ENCODE data around the gene POLA1.

POLA1 gene

DNA sequence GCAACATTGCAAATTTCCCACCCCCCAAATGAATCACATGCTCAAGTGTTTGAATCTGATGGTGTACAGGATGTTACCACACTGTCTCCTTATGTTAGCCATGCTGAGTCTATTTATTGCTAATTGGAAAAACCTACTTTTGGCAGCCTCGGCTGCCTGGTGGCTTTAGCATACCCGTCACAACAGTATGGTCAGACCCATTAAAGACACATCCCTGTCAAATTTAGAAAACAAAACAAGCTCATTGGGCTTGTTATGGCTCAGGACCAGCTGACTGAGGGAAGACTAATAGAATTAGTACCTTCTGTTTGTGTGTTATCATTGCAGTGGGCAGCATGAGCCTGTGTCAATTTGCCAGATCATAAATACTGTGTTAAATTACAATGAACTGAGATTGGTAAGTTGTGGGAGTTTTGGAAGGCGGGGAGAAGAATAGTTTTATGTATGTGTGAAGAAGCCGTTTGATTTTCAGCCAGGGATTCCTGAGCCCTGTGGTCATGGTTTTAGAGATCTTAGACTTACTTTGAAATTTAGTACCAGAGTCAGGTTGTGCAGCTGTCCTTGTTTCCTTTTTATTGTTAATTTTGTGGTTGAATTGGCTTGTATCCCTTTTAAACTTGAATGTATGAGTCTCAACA, 66.8 kb downstream of the POLA1 start:
- Histone ChIP-seq H2AFZ (no peak overlapping the region), H3K4me2 (ENCODE audit: low read length) (no peak overlapping the region), H3K27ac (no peak overlapping the region), H3K79me2 (no peaks in the 10 kb centered on the region), H3K36me3 (ENCODE audit: control insufficient read depth, insufficient read depth, low read length) (no peaks in the 10 kb centered on the region), H3K4me1 (no peaks in the 10 kb centered on the region), H3K27me3 (ENCODE audit: control insufficient read depth, insufficient read depth, low read length) (no peaks in the 10 kb centered on the region), H3K9ac (no peak overlapping the region), H3K9me3 (ENCODE audit: control insufficient read depth, low read length) (no peaks in the 10 kb centered on the region), H3K4me3 (ENCODE audit: low read depth, low read length) (no peak overlapping the region)
- TF ChIP-seq, protein P1, sequence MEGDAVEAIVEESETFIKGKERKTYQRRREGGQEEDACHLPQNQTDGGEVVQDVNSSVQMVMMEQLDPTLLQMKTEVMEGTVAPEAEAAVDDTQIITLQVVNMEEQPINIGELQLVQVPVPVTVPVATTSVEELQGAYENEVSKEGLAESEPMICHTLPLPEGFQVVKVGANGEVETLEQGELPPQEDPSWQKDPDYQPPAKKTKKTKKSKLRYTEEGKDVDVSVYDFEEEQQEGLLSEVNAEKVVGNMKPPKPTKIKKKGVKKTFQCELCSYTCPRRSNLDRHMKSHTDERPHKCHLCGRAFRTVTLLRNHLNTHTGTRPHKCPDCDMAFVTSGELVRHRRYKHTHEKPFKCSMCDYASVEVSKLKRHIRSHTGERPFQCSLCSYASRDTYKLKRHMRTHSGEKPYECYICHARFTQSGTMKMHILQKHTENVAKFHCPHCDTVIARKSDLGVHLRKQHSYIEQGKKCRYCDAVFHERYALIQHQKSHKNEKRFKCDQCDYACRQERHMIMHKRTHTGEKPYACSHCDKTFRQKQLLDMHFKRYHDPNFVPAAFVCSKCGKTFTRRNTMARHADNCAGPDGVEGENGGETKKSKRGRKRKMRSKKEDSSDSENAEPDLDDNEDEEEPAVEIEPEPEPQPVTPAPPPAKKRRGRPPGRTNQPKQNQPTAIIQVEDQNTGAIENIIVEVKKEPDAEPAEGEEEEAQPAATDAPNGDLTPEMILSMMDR (IDR thresholded peaks at IDR 0.05), result no peak

DNA sequence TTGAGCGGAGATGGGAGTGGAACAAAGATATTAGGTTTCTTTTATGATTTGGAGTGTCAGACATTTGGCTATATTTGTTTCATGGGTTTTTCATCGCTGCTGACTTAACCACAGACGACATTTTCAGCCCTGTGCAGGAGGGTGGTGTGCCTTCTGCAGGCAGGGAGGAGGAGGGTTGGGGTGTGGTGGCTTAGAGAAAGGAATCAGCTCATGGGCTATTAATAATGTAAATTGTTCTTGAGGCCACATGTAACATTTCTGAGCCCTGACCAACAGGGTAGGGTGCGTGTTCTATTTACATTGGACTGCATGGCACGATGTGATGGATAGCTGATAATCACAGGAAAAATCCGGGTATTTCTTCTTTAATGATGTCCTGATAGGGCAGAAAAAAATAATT, 67.6 kb downstream of the POLA1 start:
- Histone ChIP-seq H3K79me2 (no peaks in the 10 kb centered on the region), H3K36me3 (ENCODE audit: control insufficient read depth, insufficient read depth, low read length) (no peaks in the 10 kb centered on the region), H3K4me3 (ENCODE audit: low read depth, low read length) (no peak overlapping the region), H3K27ac (no peak overlapping the region), H3K4me1 (no peaks in the 10 kb centered on the region), H2AFZ (no peak overlapping the region), H3K27me3 (ENCODE audit: control insufficient read depth, insufficient read depth, low read length) (no peaks in the 10 kb centered on the region), H3K9me3 (ENCODE audit: control insufficient read depth, low read length) (no peaks in the 10 kb centered on the region), H3K9ac (no peak overlapping the region), H3K4me2 (ENCODE audit: low read length) (no peak overlapping the region)
- TF ChIP-seq, protein P1 (IDR thresholded peaks at IDR 0.05), result no peak

DNA sequence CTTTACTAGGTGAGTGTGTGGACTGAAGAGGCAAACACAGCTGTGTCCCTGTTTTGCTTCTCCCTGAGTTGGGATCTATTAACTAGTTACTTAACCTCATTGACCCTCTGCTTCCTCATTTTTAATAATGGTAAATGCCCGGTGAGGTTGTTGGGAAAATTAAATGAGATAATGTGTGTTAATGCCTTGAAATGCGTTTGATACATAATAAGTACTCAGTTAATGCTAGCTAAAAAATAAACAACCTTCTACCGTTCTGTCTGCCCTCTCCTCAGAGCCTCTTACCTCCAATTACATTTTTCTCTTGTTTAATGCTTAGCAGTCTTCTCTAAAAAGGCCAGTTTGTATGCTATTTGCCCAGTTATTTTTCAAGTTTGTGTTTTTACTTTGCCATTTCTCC, 70.3 kb downstream of the POLA1 start:
- TF ChIP-seq, protein P1 (IDR thresholded peaks at IDR 0.05), result no peak
- no peaks in the 10 kb centered on the region for H3K4me1 ChIP-seq
- no peaks in the 10 kb centered on the region for H3K27me3 ChIP-seq (ENCODE audit: control insufficient read depth, insufficient read depth, low read length)
- H3K4me3 ChIP-seq (ENCODE audit: low read depth, low read length), result no peak overlapping the region
- H2AFZ ChIP-seq, result no peak overlapping the region
- H3K9ac ChIP-seq, result no peak overlapping the region
- H3K79me2 ChIP-seq, result no peaks in the 10 kb centered on the region
- H3K9me3 ChIP-seq (ENCODE audit: control insufficient read depth, low read length), result no peaks in the 10 kb centered on the region
- H3K27ac ChIP-seq, result no peak overlapping the region
- no peak overlapping the region for H3K4me2 ChIP-seq (ENCODE audit: low read length)
- no peaks in the 10 kb centered on the region for H3K36me3 ChIP-seq (ENCODE audit: control insufficient read depth, insufficient read depth, low read length)

DNA sequence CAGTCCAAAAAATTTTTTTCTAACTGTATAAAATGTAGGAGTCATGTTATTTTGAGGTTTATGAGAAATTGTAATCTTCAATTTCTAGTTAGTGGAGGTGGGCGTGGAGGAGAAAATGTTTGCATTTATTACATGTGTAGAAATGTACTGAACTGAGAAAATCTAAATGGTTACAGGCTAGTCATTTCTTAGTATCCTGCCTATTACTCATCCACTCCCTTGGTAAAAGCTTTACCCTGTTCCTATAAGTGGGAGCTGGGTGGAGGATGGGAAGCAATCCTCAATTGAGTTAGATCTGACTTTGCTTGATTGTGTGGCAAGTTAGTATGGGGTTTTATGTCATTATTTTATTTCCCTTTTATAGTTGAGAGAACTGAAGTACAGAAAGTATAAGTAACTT, 73.8 kb downstream of the POLA1 start:
- H3K4me1 ChIP-seq, result no peaks in the 10 kb centered on the region
- no peak overlapping the region for H3K4me3 ChIP-seq (ENCODE audit: low read depth, low read length)
- H3K9ac ChIP-seq, result no peak overlapping the region
- TF ChIP-seq, protein P1 (IDR thresholded peaks at IDR 0.05), result no peak
- H3K36me3 ChIP-seq (ENCODE audit: control insufficient read depth, insufficient read depth, low read length), result no peaks in the 10 kb centered on the region
- H3K27me3 ChIP-seq (ENCODE audit: control insufficient read depth, insufficient read depth, low read length), result no peaks in the 10 kb centered on the region
- no peaks in the 10 kb centered on the region for H3K79me2 ChIP-seq
- no peak overlapping the region for H3K4me2 ChIP-seq (ENCODE audit: low read length)
- no peak overlapping the region for H2AFZ ChIP-seq
- H3K9me3 ChIP-seq (ENCODE audit: control insufficient read depth, low read length), result no peaks in the 10 kb centered on the region
- H3K27ac ChIP-seq, result no peak overlapping the region

DNA sequence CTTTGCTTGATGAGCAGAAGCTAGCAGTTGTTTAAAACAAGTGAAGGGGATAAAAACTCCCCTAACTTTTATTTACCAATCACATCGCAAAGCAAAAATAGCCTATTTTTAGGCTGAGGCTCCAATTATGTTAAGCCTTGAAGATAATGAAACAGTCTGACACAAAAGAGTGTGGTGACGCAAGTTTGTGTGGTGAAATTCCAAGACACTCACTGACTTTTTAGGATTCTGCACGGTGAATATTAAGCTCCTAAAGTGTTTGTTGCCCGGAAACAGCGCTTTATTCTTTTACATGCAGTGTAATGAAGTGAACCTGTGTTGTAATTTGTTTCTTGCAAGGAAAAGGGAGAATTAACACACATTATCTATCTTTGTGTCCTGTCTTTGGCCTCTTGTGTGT, 74.8 kb downstream of the POLA1 start:
- Histone ChIP-seq H3K9ac (no peak overlapping the region), H3K27ac (no peak overlapping the region), H3K9me3 (ENCODE audit: control insufficient read depth, low read length) (no peaks in the 10 kb centered on the region), H2AFZ (no peak overlapping the region), H3K36me3 (ENCODE audit: control insufficient read depth, insufficient read depth, low read length) (no peaks in the 10 kb centered on the region), H3K27me3 (ENCODE audit: control insufficient read depth, insufficient read depth, low read length) (no peaks in the 10 kb centered on the region), H3K79me2 (no peaks in the 10 kb centered on the region), H3K4me1 (no peaks in the 10 kb centered on the region), H3K4me2 (ENCODE audit: low read length) (no peak overlapping the region), H3K4me3 (ENCODE audit: low read depth, low read length) (no peak overlapping the region)
- TF ChIP-seq, protein P1 (IDR thresholded peaks at IDR 0.05), result no peak

All from parathyroid adenoma (tissue), 2 donors.